ENCODE results near the gene KIFC3. TPM values are rescaled to one million over a fixed set of nuclear protein-coding genes. Genes with fewer than 3 reads are reported as not detected.

The KIFC3 gene
- total and polyA plus RNA-seq, 2 of the 13 experiments (the other 11 are each of a cell fraction or from before 2014, with no cell fraction given), result 42.1 to 45.3 TPM

GRCh38 chr16:57797526-57798266 lies 4.6 kb downstream of the KIFC3 start:
- peak; percentile 88 for ATAC-seq
- FAIRE-seq, result peak; percentile 89
- peaks cover 68% of the 10 kb centered on the region for H3K4me1 ChIP-seq (ENCODE audit: insufficient read depth, low read length)
- H3K9me3 ChIP-seq (ENCODE audit: low read length), result no peaks in the 10 kb centered on the region
- intact Hi-C loops (cut with micrococcal nuclease; ENCODE audit: unreplicated experiment) (loop anchor here (1.0 to 5.0 kb wide), 3 partner anchors 15 to 205 kb away; partner anchors contain the start of genes USB1 and ZNF319), in situ Hi-C loops (cut with HindIII; ENCODE audit: extremely low pct_ligation_motif_present, low pct_unique_long_range_greater_than_20kb) (no loop called here)
- no peaks in the 10 kb centered on the region; the same call in 1 of the 2 replicates for H4K20me1 ChIP-seq (ENCODE audit: insufficient read depth, low read length)
- ChIA-PET CTCF (ENCODE audit: low intra/inter-chr PET ratio, low total read pairs) (interaction anchor here (1.2 kb wide), 1 partner anchor 16 kb away, joined by 4 read pairs; no protein-coding TSS in a partner anchor), POLR2A (interaction anchor here (0.6 to 12.4 kb wide), 14 partner anchors 10 to 204 kb away, joined by 3 to 141 read pairs (median 8); partner anchors contain the start of genes KATNB1 and USB1)
- H3K4me3 ChIP-seq (replicated peaks in 1 of 3; ENCODE audit: insufficient read depth in 1 of 3, low read depth in 2 of 3, low read length in 3 of 3), result peak overlapping the region; percentile 42 to 74 (median 67); a peak in 5 of 6 replicates
- no TSS peak for BruUV-seq (replicated peaks)
- no peaks in the 10 kb centered on the region for H3K27me3 ChIP-seq (ENCODE audit: control insufficient read depth in 1 of 2, insufficient read depth in 2 of 2, low read length in 2 of 2)
- peak; percentile 91 for DNase-seq (ENCODE audit: low spot score)
- peak overlapping the region; percentile 87 for H3K4me2 ChIP-seq (ENCODE audit: low read depth, low read length)
- peaks cover 40% of the 10 kb centered on the region for H3K79me2 ChIP-seq (ENCODE audit: insufficient read depth, low read length)
- H2AFZ ChIP-seq (ENCODE audit: low read length), result no peak overlapping the region
- peak overlapping the region; percentile 69 for H3K27ac ChIP-seq (ENCODE audit: extremely low read length, insufficient read depth, low read length)
- WGBS (ENCODE audit: low lambda C conversion rate), result 1% methylated on average over 18 of the region's 42 CpGs
- H3K9ac ChIP-seq (ENCODE audit: insufficient read depth, low read depth, low read length), result peak overlapping the region; percentile 62
- peaks cover 10 to 12% of the 10 kb centered on the region in 2 experiments; a peak in 4 of 5 replicates for H3K36me3 ChIP-seq (replicated peaks in 1 of 2; ENCODE audit: control insufficient read depth in 1 of 2, insufficient read depth in 2 of 2, low read length in 2 of 2)
- TF ChIP-seq ZNF557 (CRISPR knock-in tag; IDR thresholded peaks at IDR 0.05) (no peak), ZNF407 (CRISPR knock-in tag; IDR thresholded peaks at IDR 0.05; ENCODE audit: not compliant biosample characterization) (no peak), ESRRA (CRISPR knock-in tag; IDR thresholded peaks at IDR 0.05; ENCODE audit: low read depth) (peak; percentile 14; the same call in 1 of the 2 replicates), ZC3H4 (CRISPR knock-in tag; IDR thresholded peaks at IDR 0.05; ENCODE audit: borderline replicate concordance) (no peak), SAP130 (CRISPR knock-in tag; IDR thresholded peaks at IDR 0.05; ENCODE audit: low read depth) (peak; percentile 96), ZBTB3 (CRISPR knock-in tag; IDR thresholded peaks at IDR 0.05; ENCODE audit: borderline replicate concordance, low read depth) (no peak), KMT2B (CRISPR knock-in tag; IDR thresholded peaks at IDR 0.05) (no peak), ARID5B (CRISPR knock-in tag; IDR thresholded peaks at IDR 0.05) (peak; percentile 85)

Measured in HepG2 (cell line).